PC-9 (cell line): ENCODE measurements around the gene TAS2R41. TPM values are rescaled to one million over a fixed set of nuclear protein-coding genes. Genes with fewer than 3 reads are reported as not detected.

Source experiments
- BruUV-seq: library from RNA; stranded (reverse); fragments of 400-500 nt; replicated peaks from 2 replicates; lab custom pipeline; 2021; lab: Mats Ljungman, UMichigan
- CTCF ChIA-PET: fragments of 300-600 bp; sonication (Branson Sonifier 250); formaldehyde crosslinking; loops from one replicate; lab custom pipeline; 2022; ENCODE audit warnings: antibody characterized with exemption; lab: Charles Lee
- POLR2A ChIA-PET: fragments of 300-600 bp; sonication (Branson Sonifier 250); formaldehyde crosslinking; loops from one replicate; lab custom pipeline; 2022; ENCODE audit warnings: antibody characterized with exemption; ENCODE audit not compliant: unreplicated experiment; lab: Charles Lee
- DNase-seq, 2 experiments: peaks; one replicate each; pipeline versions ENCODE4 v3.0.0 to v3.0.0-alpha.2; 2015 to 2022; ENCODE audit warnings: mixed read lengths in 1 of 2
- H2AFZ ChIP-seq: fragments of 200-600 bp; sonication (generic); 2 replicates; pipeline ENCODE4 v1.8.1; 2017; ENCODE audit warnings: antibody characterized with exemption
- H3F3A ChIP-seq: fragments of 200-600 bp; sonication (generic); 2 replicates; pipeline ENCODE4 v1.8.1; 2017; ENCODE audit warnings: antibody characterized with exemption, mild to moderate bottlenecking, low read depth; ENCODE audit not compliant: insufficient read depth
- H3K27ac ChIP-seq: fragments of 200-600 bp; sonication (generic); 2 replicates; pipeline ENCODE4 v1.6.1; 2016; ENCODE audit warnings: mixed run types
- H3K27me3 ChIP-seq: fragments of 200-600 bp; sonication (generic); 2 replicates; pipeline ENCODE4 v1.6.1; 2016; ENCODE audit warnings: low read depth, mixed run types; ENCODE audit not compliant: insufficient read depth
- H3K36me3 ChIP-seq: fragments of 200-600 bp; sonication (generic); 2 replicates; pipeline ENCODE4 v1.6.1; 2016; ENCODE audit warnings: low read depth, mixed run types
- H3K4me1 ChIP-seq: fragments of 200-600 bp; sonication (generic); replicated peaks from 2 replicates; pipeline ENCODE4 v1.6.1; 2016; ENCODE audit warnings: mixed run types; ENCODE audit not compliant: insufficient read depth
- H3K4me2 ChIP-seq: fragments of 200-600 bp; sonication (generic); 2 replicates; pipeline ENCODE4 v1.6.1; 2017; ENCODE audit warnings: mixed run types
- H3K4me3 ChIP-seq: fragments of 200-600 bp; sonication (generic); 2 replicates; pipeline ENCODE4 v1.6.1; 2016; ENCODE audit warnings: mixed run types
- H3K79me2 ChIP-seq: fragments of 200-600 bp; sonication (generic); 2 replicates; pipeline ENCODE4 v1.6.1; 2017; ENCODE audit warnings: low read depth, mixed run types
- H3K9me2 ChIP-seq: fragments of 200-600 bp; sonication (generic); 2 replicates; pipeline ENCODE4 v1.8.1; 2017; ENCODE audit warnings: mild to moderate bottlenecking; ENCODE audit not compliant: insufficient read depth
- H3K9me3 ChIP-seq: fragments of 200-600 bp; sonication (generic); 2 replicates; pipeline ENCODE4 v1.8.1; 2016; ENCODE audit warnings: low read depth; ENCODE audit not compliant: insufficient read depth
- H4K20me1 ChIP-seq: fragments of 200-600 bp; sonication (generic); 2 replicates; pipeline ENCODE4 v1.8.1; 2017; ENCODE audit not compliant: insufficient read depth
- CTCF ChIP-seq: fragments of 200-600 bp; sonication (generic); conservative IDR thresholded peaks from 2 replicates; pipeline ENCODE4 v1.6.1; 2017; ENCODE audit warnings: mixed run types, antibody characterized with exemption, mild to moderate bottlenecking, moderate library complexity
- EZH2 ChIP-seq: fragments of 200-600 bp; sonication (generic); IDR thresholded peaks from 2 replicates; pipeline ENCODE4 v1.8.0; 2017; ENCODE audit warnings: antibody characterized with exemption, low read depth
- intact Hi-C: fragments of 100-400 bp; cut with micrococcal nuclease; formaldehyde crosslinking; loops from one replicate; pipeline ENCODE4 v1.10.0; 2022; ENCODE audit not compliant: unreplicated experiment
- total RNA-seq: library from RNA; stranded (reverse); gene quantifications from 2 replicates; pipeline ENCODE4 v1.2.3, GENCODE V29; 2021

Gene TAS2R41
- total RNA-seq, 1 experiment from 2014 or later = not detected

GRCh38 chr7:143436325-143436946, 41.2 kb upstream of the TAS2R41 start:
- H3K27me3 ChIP-seq = no peaks in the 10 kb centered on the region
- H3K4me1 ChIP-seq = no peaks in the 10 kb centered on the region
- H3K9me2 ChIP-seq = no peaks in the 10 kb centered on the region
- no peaks in the 10 kb centered on the region for H3F3A ChIP-seq
- CTCF ChIA-PET = no interaction called here
- intact Hi-C loops = no loop called here
- no peak overlapping the region for H3K4me3 ChIP-seq
- H3K79me2 ChIP-seq = no peaks in the 10 kb centered on the region
- POLR2A ChIA-PET = no interaction called here
- TF ChIP-seq CTCF (no peak), EZH2 (no peak)
- BruUV-seq = no TSS peak
- no peak overlapping the region for H2AFZ ChIP-seq
- H3K9me3 ChIP-seq = no peaks in the 10 kb centered on the region
- no peak overlapping the region for H3K4me2 ChIP-seq
- H4K20me1 ChIP-seq = no peaks in the 10 kb centered on the region
- H3K27ac ChIP-seq = no peak overlapping the region
- no peaks in the 10 kb centered on the region for H3K36me3 ChIP-seq
- no peak for DNase-seq

GRCh38 chr7:143437578-143437977, 40.1 kb upstream of the TAS2R41 start:
- peak overlapping the region; percentile 65; the same call in 1 of the 2 replicates for H2AFZ ChIP-seq
- H3K36me3 ChIP-seq = no peaks in the 10 kb centered on the region
- no peak for DNase-seq
- no peaks in the 10 kb centered on the region for H3K9me2 ChIP-seq
- H3K4me3 ChIP-seq = no peak overlapping the region
- H3F3A ChIP-seq = no peaks in the 10 kb centered on the region
- ChIA-PET CTCF (no interaction called here), POLR2A (no interaction called here)
- H3K4me2 ChIP-seq = no peak overlapping the region
- H3K4me1 ChIP-seq = no peaks in the 10 kb centered on the region
- BruUV-seq = no TSS peak
- H3K79me2 ChIP-seq = no peaks in the 10 kb centered on the region
- intact Hi-C loops = no loop called here
- H3K9me3 ChIP-seq = no peaks in the 10 kb centered on the region
- no peak for TF ChIP-seq EZH2
- no peak for TF ChIP-seq CTCF
- no peaks in the 10 kb centered on the region for H4K20me1 ChIP-seq
- no peaks in the 10 kb centered on the region for H3K27me3 ChIP-seq
- H3K27ac ChIP-seq = no peak overlapping the region

- H3K27me3 ChIP-seq = no peaks in the 10 kb centered on the region
- H3K4me3 ChIP-seq = no peak overlapping the region
- ChIA-PET POLR2A (no interaction called here), CTCF (no interaction called here)
- no peak overlapping the region for H3K4me2 ChIP-seq
- H3K79me2 ChIP-seq = no peaks in the 10 kb centered on the region
- H3F3A ChIP-seq = no peaks in the 10 kb centered on the region
- H3K4me1 ChIP-seq = no peaks in the 10 kb centered on the region
- no peak overlapping the region for H2AFZ ChIP-seq
- no peaks in the 10 kb centered on the region for H3K9me2 ChIP-seq
- H3K36me3 ChIP-seq = no peaks in the 10 kb centered on the region
- no TSS peak for BruUV-seq
- no peaks in the 10 kb centered on the region for H4K20me1 ChIP-seq
- H3K9me3 ChIP-seq = no peaks in the 10 kb centered on the region
- no peak for DNase-seq
- no peak for TF ChIP-seq CTCF
- no peak for TF ChIP-seq EZH2
- intact Hi-C loops = no loop called here
- no peak overlapping the region for H3K27ac ChIP-seq
Observed at GRCh38 chr7:143439866-143440265, 37.8 kb upstream of the TAS2R41 start.
